Keratinocyte (primary cell): ENCODE measurements around the gene RAI1. TPM values are rescaled to one million over a fixed set of nuclear protein-coding genes. Genes with fewer than 3 reads are reported as not detected.

ENCODE experiments used
- DNase-seq: peaks from one replicate; pipeline ENCODE4 v3.0.0-alpha.2; 2011; ENCODE audit warnings: low read depth, missing footprints, low spot score
- FAIRE-seq: peaks from 2 replicates; lab custom pipeline; 2011; peaks lifted over from hg19 to GRCh38; lab: Jason Lieb, UNC
- H2AFZ ChIP-seq: 2 replicates; pipeline ENCODE4 v1.6.0; 2012; ENCODE audit warnings: low read length, control low read depth, inconsistent platforms; ENCODE audit not compliant: control insufficient read depth
- H3K27ac ChIP-seq: 2 replicates; pipeline ENCODE4 v1.5.1; 2011; ENCODE audit warnings: low read length; ENCODE audit not compliant: control insufficient read depth, insufficient read depth
- H3K27me3 ChIP-seq: 3 replicates; pipeline ENCODE4 v1.6.0; 2011; ENCODE audit warnings: low read length; ENCODE audit not compliant: control insufficient read depth, insufficient read depth; ENCODE audit errors: extremely low read depth
- H3K36me3 ChIP-seq, 2 experiments: 2 replicates in 1 of 2; 3 replicates in 1 of 2; pipeline ENCODE4 v1.5.1; 2011; ENCODE audit warnings: low read length in 2 of 2, mild to moderate bottlenecking in 1 of 2; ENCODE audit not compliant: control insufficient read depth in 2 of 2, insufficient read depth in 2 of 2; ENCODE audit errors: extremely low read depth in 1 of 2
- H3K4me1 ChIP-seq: 3 replicates; pipeline ENCODE4 v1.5.1; 2011; ENCODE audit warnings: low read length; ENCODE audit not compliant: control insufficient read depth, insufficient read depth; ENCODE audit errors: extremely low read depth
- H3K4me2 ChIP-seq: 3 replicates; pipeline ENCODE4 v1.6.0; 2011; ENCODE audit warnings: low read depth, low read length; ENCODE audit not compliant: control insufficient read depth, insufficient read depth; ENCODE audit errors: extremely low read depth
- H3K4me3 ChIP-seq, 3 experiments: fragments of 200-600 bp in 1 of 3; sonication (generic) in 1 of 3; 2 replicates in 2 of 3; 3 replicates in 1 of 3; pipeline ENCODE4 v1.5.1; 2011 to 2016; ENCODE audit warnings: low read length in 3 of 3, mild to moderate bottlenecking in 3 of 3, control low read depth in 2 of 3, inconsistent platforms in 1 of 3, low read depth in 1 of 3, mixed read lengths in 1 of 3, mixed run types in 1 of 3, moderate library complexity in 1 of 3; ENCODE audit not compliant: control insufficient read depth in 2 of 3, insufficient read depth in 2 of 3; ENCODE audit errors: extremely low read depth in 1 of 3
- H3K79me2 ChIP-seq: 2 replicates; pipeline ENCODE4 v1.6.0; 2012; ENCODE audit warnings: low read length; ENCODE audit not compliant: control insufficient read depth, insufficient read depth
- H3K9ac ChIP-seq: 3 replicates; pipeline ENCODE4 v1.6.0; 2011; ENCODE audit warnings: low read length; ENCODE audit not compliant: control insufficient read depth, insufficient read depth; ENCODE audit errors: extremely low read depth
- H3K9me1 ChIP-seq: 3 replicates; pipeline ENCODE4 v1.6.0; 2011; ENCODE audit warnings: low read length; ENCODE audit not compliant: control insufficient read depth, insufficient read depth; ENCODE audit errors: extremely low read depth
- H3K9me3 ChIP-seq: 2 replicates; pipeline ENCODE4 v1.5.1; 2012; ENCODE audit warnings: low read depth, low read length; ENCODE audit not compliant: control insufficient read depth
- H4K20me1 ChIP-seq: 3 replicates; pipeline ENCODE4 v1.6.0; 2011; ENCODE audit warnings: low read length; ENCODE audit not compliant: control insufficient read depth, insufficient read depth; ENCODE audit errors: extremely low read depth
- CTCF ChIP-seq, 3 experiments: IDR thresholded peaks in 1 of 3; conservative IDR thresholded peaks in 1 of 3; optimal IDR thresholded peaks in 1 of 3; 2 replicates in 2 of 3; 3 replicates in 1 of 3; pipeline versions ENCODE3 to v1.5.1; 2011; ENCODE audit warnings: low read length in 3 of 3, mild to moderate bottlenecking in 3 of 3, moderate library complexity in 2 of 3, control low read depth in 1 of 3, inconsistent platforms in 1 of 3; ENCODE audit not compliant: insufficient read depth in 2 of 3; ENCODE audit errors: extremely low read depth in 1 of 3
- EZH2 ChIP-seq: IDR thresholded peaks from one replicate; pipeline ENCODE4 v1.6.1; 2012; ENCODE audit warnings: inconsistent platforms, mild to moderate bottlenecking, low read length, moderate library complexity
- dilution Hi-C: fragments of 300-500 bp; cut with MboI; formaldehyde crosslinking; loops from one replicate; pipeline ENCODE4 v1.7.0; 2020; ENCODE audit warnings: low sequenced_read_pairs; ENCODE audit not compliant: extremely low pct_ligation_motif_present
- polyA plus RNA-seq, 5 experiments: library from polyadenylated mRNA; depleted of rRNA in 3 of 5; stranded (reverse) in 3 of 5; stranded (forward) in 1 of 5; unstranded in 1 of 5; fragments of >200 nt; gene quantifications; 1 replicate in 1 of 5; 2 replicates in 3 of 5; 3 replicates in 1 of 5; pipeline versions ENCODE4 v1.2.1 to v1.2.3, GENCODE V29; 2011 to 2012; ENCODE audit warnings: missing spikeins in 2 of 5, low read depth in 1 of 5, low replicate concordance in 1 of 5

The RAI1 gene
- polyA plus RNA-seq, 1 donor (not counting 4 experiments of a cell fraction or from before 2014, with no cell fraction given) = 2.6 TPM

- Histone ChIP-seq H3K9me3 (no peaks in the 10 kb centered on the region), H3K27me3 (peaks cover 7% of the 10 kb centered on the region), H2AFZ (no peak overlapping the region), H3K79me2 (no peaks in the 10 kb centered on the region), H3K4me2 (no peak overlapping the region), H3K9ac (no peak overlapping the region), H3K36me3 (no peaks in the 10 kb centered on the region), H3K27ac (no peak overlapping the region), H3K4me3 (no peak overlapping the region), H3K9me1 (peaks cover 2% of the 10 kb centered on the region), H4K20me1 (no peaks in the 10 kb centered on the region), H3K4me1 (peaks cover 38% of the 10 kb centered on the region)
- dilution Hi-C loops = no loop called here
- TF ChIP-seq CTCF (optimal IDR thresholded peaks at IDR 0.05 in 1 of 3, IDR thresholded peaks at IDR 0.05 in 1 of 3, conservative IDR thresholded peaks at IDR 0.05 in 1 of 3; ENCODE audit: extremely low read depth in 1 of 3, insufficient read depth in 2 of 3, low read length in 3 of 3) (no peak), EZH2 (no peak)
- FAIRE-seq (no peak), DNase-seq (no peak)
Observed at GRCh38 chr17:17668358-17668757, 12.9 kb upstream of the RAI1 start.

GRCh38 chr17:17668775-17669579, 12.3 kb upstream of the RAI1 start:
- dilution Hi-C loops = no loop called here
- DNase-seq (no peak), FAIRE-seq (no peak)
- no peaks in the 10 kb centered on the region for H4K20me1 ChIP-seq
- no peaks in the 10 kb centered on the region for H3K9me3 ChIP-seq
- H3K27me3 ChIP-seq = peaks cover 7% of the 10 kb centered on the region
- no peak overlapping the region for H3K4me2 ChIP-seq
- no peak overlapping the region for H3K4me3 ChIP-seq
- no peaks in the 10 kb centered on the region for H3K79me2 ChIP-seq
- peaks cover 2% of the 10 kb centered on the region for H3K9me1 ChIP-seq
- no peaks in the 10 kb centered on the region for H3K36me3 ChIP-seq
- TF ChIP-seq EZH2 (no peak), CTCF (optimal IDR thresholded peaks at IDR 0.05 in 1 of 3, IDR thresholded peaks at IDR 0.05 in 1 of 3, conservative IDR thresholded peaks at IDR 0.05 in 1 of 3; ENCODE audit: extremely low read depth in 1 of 3, insufficient read depth in 2 of 3, low read length in 3 of 3) (no peak)
- H3K27ac ChIP-seq = no peak overlapping the region
- no peak overlapping the region for H2AFZ ChIP-seq
- peaks cover 32% of the 10 kb centered on the region for H3K4me1 ChIP-seq
- H3K9ac ChIP-seq = no peak overlapping the region
